Skeletal muscle tissue (tissue), 4 donors: Measurements from ENCODE around the gene PDSS2. TPM values are rescaled to one million over a fixed set of nuclear protein-coding genes. Genes with fewer than 3 reads are reported as not detected.
"Not testable (repeated sequence)": the region's sequence is repeated elsewhere in the genome, so short reads cannot be mapped to it uniquely, and the experiment has no call there.

Experiments used
- H3K27ac ChIP-seq: one replicate; pipeline ENCODE4 v1.7.0; 2013; ENCODE audit warnings: mild to moderate bottlenecking, low read depth, low read length, inconsistent platforms
- H3K27me3 ChIP-seq, 3 donors: one replicate each; pipeline ENCODE4 v1.7.0; 2013; ENCODE audit warnings: low read length in 3 of 3; ENCODE audit not compliant: control insufficient read depth in 3 of 3, insufficient read depth in 3 of 3
- H3K36me3 ChIP-seq, 3 donors: one replicate each; pipeline ENCODE4 v1.7.0; 2013; ENCODE audit warnings: low read length in 3 of 3; ENCODE audit not compliant: control insufficient read depth in 3 of 3, insufficient read depth in 3 of 3
- H3K4me1 ChIP-seq, 3 donors: one replicate each; pipeline ENCODE4 v1.7.0; 2013; ENCODE audit warnings: low read length in 3 of 3, mild to moderate bottlenecking in 3 of 3; ENCODE audit not compliant: control insufficient read depth in 3 of 3, insufficient read depth in 3 of 3
- H3K4me3 ChIP-seq, 3 donors: one replicate each; pipeline ENCODE4 v1.7.0; 2013; ENCODE audit warnings: low read length in 3 of 3
- H3K9ac ChIP-seq, 3 donors: one replicate each; pipeline ENCODE4 v1.7.0; 2013; ENCODE audit warnings: low read length in 3 of 3, mild to moderate bottlenecking in 3 of 3, moderate library complexity in 2 of 3, low read depth in 1 of 3
- H3K9me3 ChIP-seq, 3 donors: one replicate each; pipeline ENCODE4 v1.7.0; 2013; ENCODE audit warnings: low read length in 3 of 3; ENCODE audit not compliant: control insufficient read depth in 3 of 3
- total RNA-seq: library from RNA; depleted of rRNA; stranded (reverse); fragments of >200 nt; gene quantifications from one replicate; pipeline ENCODE4 v1.2.3, GENCODE V29; 2014
- donor health status: Osteomylitis.

Gene PDSS2
- total RNA-seq, 1 donor from 2014 or later = 6.8 TPM

GRCh38 chr6:107442938-107443607 lies 16.3 kb downstream of the PDSS2 start:
- Histone ChIP-seq H3K4me3 (no peak overlapping the region), H3K27ac (no peak overlapping the region), H3K27me3 (no peaks in the 10 kb centered on the region), H3K9me3 (peaks cover 7% of the 10 kb centered on the region in 3 donors), H3K9ac (no peak overlapping the region), H3K4me1 (peaks cover 6 to 25% (median 9%) of the 10 kb centered on the region in 3 donors), H3K36me3 (no peaks in the 10 kb centered on the region)

- no peaks in the 10 kb centered on the region for H3K27me3 ChIP-seq
- H3K36me3 ChIP-seq = no peaks in the 10 kb centered on the region
- H3K9me3 ChIP-seq = no peaks in the 10 kb centered on the region
- no peak overlapping the region for H3K4me3 ChIP-seq
- peaks cover 6 to 25% (median 9%) of the 10 kb centered on the region in 3 donors for H3K4me1 ChIP-seq
- H3K27ac ChIP-seq = no peak overlapping the region
- no peak overlapping the region for H3K9ac ChIP-seq
These were observed 17.7 kb downstream of the PDSS2 start for GRCh38 chr6:107441682-107442081.

- H3K27ac ChIP-seq = no peak overlapping the region
- H3K9ac ChIP-seq = no peak overlapping the region
- H3K4me1 ChIP-seq = peaks cover 6 to 25% (median 9%) of the 10 kb centered on the region in 3 donors
- no peak overlapping the region for H3K4me3 ChIP-seq
- H3K36me3 ChIP-seq = no peaks in the 10 kb centered on the region
- no peaks in the 10 kb centered on the region for H3K27me3 ChIP-seq
- no peaks in the 10 kb centered on the region for H3K9me3 ChIP-seq
These were observed 18.4 kb downstream of the PDSS2 start for GRCh38 chr6:107440936-107441335.

GRCh38 chr6:107439406-107439805 lies 20.0 kb downstream of the PDSS2 start:
- Histone ChIP-seq H3K4me1 (peaks cover 6 to 25% (median 9%) of the 10 kb centered on the region in 3 donors), H3K9me3 (no peaks in the 10 kb centered on the region), H3K36me3 (no peaks in the 10 kb centered on the region), H3K27me3 (no peaks in the 10 kb centered on the region), H3K9ac (no peak overlapping the region), H3K27ac (no peak overlapping the region), H3K4me3 (no peak overlapping the region)

- H3K27ac ChIP-seq = no peak overlapping the region
- no peaks in the 10 kb centered on the region for H3K36me3 ChIP-seq
- H3K9me3 ChIP-seq = no peaks in the 10 kb centered on the region
- H3K4me1 ChIP-seq = peaks cover 6 to 14% (median 9%) of the 10 kb centered on the region in 3 donors
- no peak overlapping the region for H3K9ac ChIP-seq
- no peak overlapping the region for H3K4me3 ChIP-seq
- H3K27me3 ChIP-seq = no peaks in the 10 kb centered on the region
These were observed 21.7 kb downstream of the PDSS2 start for GRCh38 chr6:107437691-107438090.

- H3K36me3 ChIP-seq = no peaks in the 10 kb centered on the region
- H3K27ac ChIP-seq = no peak overlapping the region
- H3K4me1 ChIP-seq = peaks cover 6 to 14% (median 9%) of the 10 kb centered on the region in 3 donors
- no peaks in the 10 kb centered on the region for H3K9me3 ChIP-seq
- H3K9ac ChIP-seq = no peak overlapping the region
- H3K4me3 ChIP-seq = no peak overlapping the region
- H3K27me3 ChIP-seq = no peaks in the 10 kb centered on the region
These were observed 22.5 kb downstream of the PDSS2 start for GRCh38 chr6:107436881-107437280.

GRCh38 chr6:107435798-107436197 lies 23.6 kb downstream of the PDSS2 start:
- Histone ChIP-seq H3K9ac (no peak overlapping the region), H3K9me3 (no peaks in the 10 kb centered on the region), H3K27ac (no peak overlapping the region), H3K4me1 (peaks cover 6 to 14% (median 9%) of the 10 kb centered on the region in 3 donors), H3K36me3 (no peaks in the 10 kb centered on the region), H3K4me3 (no peak overlapping the region), H3K27me3 (no peaks in the 10 kb centered on the region)

GRCh38 chr6:107434812-107435211 lies 24.6 kb downstream of the PDSS2 start:
- Histone ChIP-seq H3K9ac (no peak overlapping the region), H3K27me3 (no peaks in the 10 kb centered on the region), H3K36me3 (no peaks in the 10 kb centered on the region), H3K4me3 (no peak overlapping the region), H3K27ac (no peak overlapping the region), H3K4me1 (peaks cover 4 to 8% (median 8%) of the 10 kb centered on the region in 3 donors), H3K9me3 (no peaks in the 10 kb centered on the region)

GRCh38 chr6:107425951-107426350 lies 33.4 kb downstream of the PDSS2 start:
- not testable (repeated sequence) for H3K9me3 ChIP-seq, H3K4me3 ChIP-seq, H3K36me3 ChIP-seq, H3K27ac ChIP-seq, H3K27me3 ChIP-seq, H3K4me1 ChIP-seq, H3K9ac ChIP-seq

- H3K27me3 ChIP-seq = no peaks in the 10 kb centered on the region
- H3K4me3 ChIP-seq = no peak overlapping the region
- no peak overlapping the region for H3K9ac ChIP-seq
- no peaks in the 10 kb centered on the region for H3K36me3 ChIP-seq
- no peak overlapping the region for H3K27ac ChIP-seq
- H3K9me3 ChIP-seq = peaks cover 0 to 2% (median 0%) of the 10 kb centered on the region in 3 donors
- H3K4me1 ChIP-seq = no peaks in the 10 kb centered on the region
These were observed 35.8 kb downstream of the PDSS2 start for GRCh38 chr6:107423474-107423990.
